Tibial artery (tissue), 4 donors: Measurements from ENCODE around the gene CLNS1A.
"Not testable (repeated sequence)": the region's sequence is repeated elsewhere in the genome, so short reads cannot be mapped to it uniquely, and the experiment has no call there.

Source experiments
- DNase-seq, 2 donors: peaks; one replicate each; pipeline ENCODE4 v3.0.0-alpha.2; 2019
- H3K27ac ChIP-seq, 2 donors: fragments of 200-600 bp; sonication (generic) in 1 of 2; 1 replicate in 1 of 2; 2 replicates in 1 of 2; pipeline ENCODE4 v1.5.1; 2018 to 2019; ENCODE audit warnings: mild to moderate bottlenecking in 1 of 2
- H3K27me3 ChIP-seq, 2 donors: fragments of 200-600 bp; sonication (generic) in 1 of 2; one replicate each; pipeline versions ENCODE4 v1.5.1 to v1.6.0; 2016 to 2019
- H3K36me3 ChIP-seq, 3 donors: fragments of 200-600 bp; sonication (generic) in 2 of 3; one replicate each; pipeline ENCODE4 v1.5.1; 2016 to 2019; ENCODE audit warnings: mild to moderate bottlenecking in 2 of 3
- H3K4me1 ChIP-seq, 4 donors: fragments of 200-600 bp; sonication (generic) in 2 of 4; 1 replicate in 3 of 4; 2 replicates in 1 of 4; pipeline ENCODE4 v1.5.1; 2016 to 2019
- H3K4me3 ChIP-seq, 2 donors: fragments of 200-600 bp; sonication (generic) in 1 of 2; 1 replicate in 1 of 2; 2 replicates in 1 of 2; pipeline ENCODE4 v1.5.1; 2018 to 2019; ENCODE audit warnings: mild to moderate bottlenecking in 2 of 2
- H3K9me3 ChIP-seq, 3 donors: fragments of 200-600 bp; sonication (generic) in 1 of 3; one replicate each; pipeline ENCODE4 v1.5.1; 2016 to 2019
- intact Hi-C: fragments of 100-400 bp; cut with DNase I; formaldehyde crosslinking; loops from one replicate; pipeline ENCODE4 v1.15.0; 2023; ENCODE audit warnings: low total_unique reads
- TF ChIP-seq, protein P1 (sequence below), 2 experiments: fragments of 200-600 bp in 1 of 2; fragments of 450-650 bp in 1 of 2; IDR thresholded peaks; one replicate each; pipeline ENCODE4 v1.5.1; 2017 to 2019; ENCODE audit warnings: antibody characterized with exemption in 2 of 2, mild to moderate bottlenecking in 1 of 2, moderate library complexity in 1 of 2

CLNS1A gene

DNA sequence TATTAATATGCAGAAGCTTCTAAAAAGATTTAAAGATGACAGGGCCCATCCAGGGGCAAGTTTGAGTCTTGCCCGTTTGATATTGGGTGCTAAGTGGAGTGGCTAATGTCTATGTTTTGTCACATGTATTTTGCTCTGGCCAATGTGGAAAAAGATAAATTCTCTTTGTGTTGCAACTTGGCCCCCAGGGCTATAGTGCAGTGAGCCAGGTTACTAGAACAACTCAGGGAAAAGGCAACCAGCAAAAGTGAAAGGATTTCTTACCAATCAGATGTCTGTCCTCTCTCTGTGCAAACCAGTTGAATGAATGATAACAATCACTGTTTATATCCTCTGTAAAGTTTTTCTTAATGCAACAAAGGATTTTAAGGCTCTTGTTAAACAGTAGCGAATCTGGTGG lies 4.6 kb upstream of the CLNS1A start:
- intact Hi-C loops = no loop called here
- H3K4me3 ChIP-seq = no peak overlapping the region
- H3K27ac ChIP-seq = no peak overlapping the region
- no peak for DNase-seq
- H3K36me3 ChIP-seq = no peaks in the 10 kb centered on the region
- H3K27me3 ChIP-seq = peaks cover 0 to 2% of the 10 kb centered on the region in 2 donors
- H3K4me1 ChIP-seq = peaks cover 0 to 6% (median 5%) of the 10 kb centered on the region in 4 donors
- no peaks in the 10 kb centered on the region for H3K9me3 ChIP-seq
- TF ChIP-seq, protein P1, sequence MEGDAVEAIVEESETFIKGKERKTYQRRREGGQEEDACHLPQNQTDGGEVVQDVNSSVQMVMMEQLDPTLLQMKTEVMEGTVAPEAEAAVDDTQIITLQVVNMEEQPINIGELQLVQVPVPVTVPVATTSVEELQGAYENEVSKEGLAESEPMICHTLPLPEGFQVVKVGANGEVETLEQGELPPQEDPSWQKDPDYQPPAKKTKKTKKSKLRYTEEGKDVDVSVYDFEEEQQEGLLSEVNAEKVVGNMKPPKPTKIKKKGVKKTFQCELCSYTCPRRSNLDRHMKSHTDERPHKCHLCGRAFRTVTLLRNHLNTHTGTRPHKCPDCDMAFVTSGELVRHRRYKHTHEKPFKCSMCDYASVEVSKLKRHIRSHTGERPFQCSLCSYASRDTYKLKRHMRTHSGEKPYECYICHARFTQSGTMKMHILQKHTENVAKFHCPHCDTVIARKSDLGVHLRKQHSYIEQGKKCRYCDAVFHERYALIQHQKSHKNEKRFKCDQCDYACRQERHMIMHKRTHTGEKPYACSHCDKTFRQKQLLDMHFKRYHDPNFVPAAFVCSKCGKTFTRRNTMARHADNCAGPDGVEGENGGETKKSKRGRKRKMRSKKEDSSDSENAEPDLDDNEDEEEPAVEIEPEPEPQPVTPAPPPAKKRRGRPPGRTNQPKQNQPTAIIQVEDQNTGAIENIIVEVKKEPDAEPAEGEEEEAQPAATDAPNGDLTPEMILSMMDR (IDR thresholded peaks at IDR 0.05) = no peak

DNA sequence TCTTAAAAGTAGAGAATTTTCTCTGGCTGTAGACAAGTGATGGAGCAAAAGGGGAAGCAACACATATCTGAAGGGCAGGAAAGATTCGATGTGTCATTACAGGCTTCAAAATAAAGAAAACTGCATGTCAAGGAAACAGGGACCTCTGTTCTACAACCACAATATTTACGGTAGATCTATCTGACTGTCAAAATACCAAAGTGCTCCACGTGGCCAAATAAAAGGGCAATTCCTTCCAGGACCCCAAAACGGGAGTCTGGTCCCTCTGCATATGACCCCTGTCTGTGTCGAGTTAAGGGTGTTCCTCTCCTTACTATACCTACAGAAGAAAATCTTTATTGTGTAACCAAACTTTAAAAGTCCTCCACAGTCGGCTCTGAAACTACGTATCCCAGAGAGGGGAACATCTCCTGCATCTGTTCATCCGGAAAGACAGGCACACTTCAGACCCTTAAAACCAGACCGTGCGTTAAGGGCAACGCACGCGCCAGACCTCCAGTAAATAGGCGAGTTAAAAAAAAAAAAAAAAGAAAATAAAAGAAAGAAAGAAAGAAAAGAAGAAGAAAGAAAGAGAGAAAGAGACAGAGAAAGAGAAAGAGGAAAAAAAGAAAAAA lies 756 bp downstream of the CLNS1A start:
- Histone ChIP-seq H3K4me3 (peak overlapping the region; percentile 94 to 96), H3K9me3 (no peaks in the 10 kb centered on the region), H3K4me1 (peaks cover 0 to 39% (median 19%) of the 10 kb centered on the region in 4 donors), H3K27ac (peak overlapping the region; percentile 80 to 87), H3K27me3 (no peaks in the 10 kb centered on the region), H3K36me3 (no peaks in the 10 kb centered on the region)
- intact Hi-C loops = no loop called here
- no peak for DNase-seq
- TF ChIP-seq, protein P1 (IDR thresholded peaks at IDR 0.05) = no peak

DNA sequence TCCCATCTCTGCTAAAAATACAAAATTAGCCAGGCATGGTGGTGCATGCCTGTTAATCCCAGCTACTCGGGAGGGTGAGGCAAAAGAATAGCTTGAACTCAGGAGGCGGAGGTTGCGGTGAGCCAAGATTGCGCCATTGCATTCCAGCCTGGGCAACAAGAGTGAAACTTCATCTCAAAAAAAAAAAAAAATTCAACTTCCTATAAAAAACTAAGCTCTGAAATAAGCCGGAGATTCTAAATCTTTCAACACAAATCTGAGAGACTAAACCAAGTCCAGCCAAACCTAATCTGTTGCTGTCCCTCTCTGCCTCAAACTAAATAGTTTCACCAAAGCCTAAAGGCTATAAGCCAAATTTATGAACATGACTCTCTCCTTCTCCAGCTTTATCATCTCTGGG lies 3.7 kb downstream of the CLNS1A start:
- H3K36me3 ChIP-seq, H3K9me3 ChIP-seq, DNase-seq, H3K27me3 ChIP-seq, H3K4me3 ChIP-seq, intact Hi-C loops, H3K27ac ChIP-seq: not testable (repeated sequence)
- peaks cover 0 to 42% (median 19%) of the 10 kb centered on the region in 4 donors for H3K4me1 ChIP-seq

DNA sequence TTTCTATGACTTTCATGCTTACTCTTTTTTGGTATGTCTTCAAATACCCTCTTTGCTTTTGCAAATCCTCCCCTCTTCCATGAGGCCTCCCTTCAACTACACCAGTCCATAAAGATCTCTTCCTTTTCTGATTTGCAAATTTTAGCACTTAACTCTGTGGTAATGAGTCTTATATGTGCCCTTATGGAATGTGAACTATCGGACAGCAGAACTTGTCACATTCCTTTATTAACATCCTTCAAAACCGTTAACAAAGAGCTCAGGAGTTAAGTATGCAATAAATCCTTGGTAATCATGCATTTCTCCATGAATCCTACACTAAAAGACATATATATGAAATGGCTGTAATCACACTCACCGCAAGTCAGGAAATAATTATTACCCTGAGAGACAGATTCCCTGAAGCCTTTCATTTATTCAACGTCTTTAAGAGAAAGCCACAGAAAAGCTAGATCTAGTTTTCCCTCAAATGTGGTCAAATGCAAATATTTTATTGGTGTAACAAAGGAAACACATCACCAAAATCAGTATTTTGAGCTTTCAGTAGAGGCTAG lies 7.4 kb downstream of the CLNS1A start:
- Histone ChIP-seq H3K4me1 (peaks cover 0 to 22% (median 0%) of the 10 kb centered on the region in 4 donors), H3K4me3 (no peak overlapping the region), H3K36me3 (peaks cover 6 to 34% (median 15%) of the 10 kb centered on the region in 3 donors), H3K27ac (no peak overlapping the region), H3K9me3 (no peaks in the 10 kb centered on the region), H3K27me3 (no peaks in the 10 kb centered on the region)
- intact Hi-C loops = no loop called here
- no peak for DNase-seq
- TF ChIP-seq, protein P1 (IDR thresholded peaks at IDR 0.05) = no peak

DNA sequence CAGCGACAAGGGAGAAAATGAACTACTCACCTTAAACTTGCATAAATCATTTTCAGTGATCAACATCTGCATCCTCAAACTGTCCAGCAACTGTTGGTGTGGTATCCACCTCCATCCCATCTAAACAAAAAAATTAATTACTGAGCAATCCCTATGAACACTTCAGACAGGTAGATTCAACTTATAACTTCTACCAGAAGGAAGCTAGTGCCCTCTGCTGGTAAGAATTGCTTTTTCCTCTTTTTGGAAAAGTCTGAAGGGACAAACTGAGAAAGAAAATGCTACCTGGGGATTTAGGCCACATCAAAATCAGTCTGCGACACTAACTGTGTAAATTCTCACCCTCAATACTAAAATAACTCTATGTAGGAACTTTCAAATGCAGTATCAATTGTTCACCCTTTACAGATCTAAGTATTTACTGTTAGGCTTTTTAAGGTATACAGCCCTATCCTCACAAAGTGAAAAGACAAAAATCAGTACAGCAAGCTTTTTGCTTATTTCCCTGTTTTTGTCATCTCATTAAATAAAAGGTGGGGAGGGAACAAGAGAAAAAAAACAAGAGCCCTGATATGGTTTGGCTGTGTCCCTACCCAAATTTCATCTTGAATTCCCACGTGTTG lies 17.9 kb downstream of the CLNS1A start:
- no peaks in the 10 kb centered on the region for H3K4me1 ChIP-seq
- peaks cover 41 to 93% (median 72%) of the 10 kb centered on the region in 3 donors for H3K36me3 ChIP-seq
- no peaks in the 10 kb centered on the region for H3K9me3 ChIP-seq
- intact Hi-C loops = loop anchor here (5.0 kb wide), 1 partner anchor 363 kb away; no protein-coding TSS in a partner anchor
- H3K27me3 ChIP-seq = no peaks in the 10 kb centered on the region
- H3K27ac ChIP-seq = no peak overlapping the region
- no peak overlapping the region for H3K4me3 ChIP-seq
- DNase-seq = no peak
- TF ChIP-seq, protein P1 (IDR thresholded peaks at IDR 0.05) = peak; percentile 55 to 60

DNA sequence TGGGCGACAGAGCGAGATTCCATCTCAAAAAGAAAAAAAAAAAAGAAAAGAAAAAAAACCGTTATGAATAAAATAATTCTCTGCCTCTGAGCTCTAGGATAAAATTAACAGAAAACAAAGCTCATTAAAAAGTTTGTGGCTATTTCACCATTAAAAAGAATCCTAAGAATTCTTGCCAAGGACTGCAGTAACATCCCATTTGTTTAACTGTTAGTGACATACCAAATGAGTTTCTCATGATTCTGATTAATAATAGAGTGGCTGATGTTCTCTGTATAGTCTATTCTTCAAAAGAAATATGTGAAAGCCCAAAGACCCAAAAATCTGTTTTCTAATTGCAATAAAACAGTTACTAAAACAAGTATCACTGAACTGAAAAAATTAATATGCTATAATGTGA lies 19.7 kb downstream of the CLNS1A start:
- no peak for DNase-seq
- Histone ChIP-seq H3K9me3 (no peaks in the 10 kb centered on the region), H3K27me3 (no peaks in the 10 kb centered on the region), H3K27ac (no peak overlapping the region), H3K4me1 (no peaks in the 10 kb centered on the region), H3K4me3 (no peak overlapping the region), H3K36me3 (peaks cover 38 to 90% (median 62%) of the 10 kb centered on the region in 3 donors)
- TF ChIP-seq, protein P1 (IDR thresholded peaks at IDR 0.05) = no peak
- intact Hi-C loops = loop anchor here (5.0 kb wide), 1 partner anchor 364 kb away; no protein-coding TSS in a partner anchor
